ENCODE data around the gene CARMIL1. TPM values are rescaled to one million over a fixed set of nuclear protein-coding genes. Genes with fewer than 3 reads are reported as not detected.

Gene CARMIL1
- total and polyA plus RNA-seq, 10 of the 15 experiments (the other 5 are each of a cell fraction or from before 2014, with no cell fraction given), result 6.4 to 18.1 (median 10.3) TPM

GRCh38 chr6:25341923-25342619 lies 62.9 kb downstream of the CARMIL1 start:
- DNase-seq (ENCODE audit: low read depth, low spot score) (no peak), FAIRE-seq (no peak), ATAC-seq (no peak)
- Histone ChIP-seq H3K4me2 (ENCODE audit: control insufficient read depth, insufficient read depth) (no peak overlapping the region), H3K4me3 (no peak overlapping the region), H3K79me2 (ENCODE audit: control insufficient read depth, insufficient read depth, low read length) (no peaks in the 10 kb centered on the region; the same call in 1 of the 2 replicates), H2AFZ (ENCODE audit: control insufficient read depth, low read depth, low read length) (no peak overlapping the region), H4K20me1 (ENCODE audit: control insufficient read depth, insufficient read depth) (no peaks in the 10 kb centered on the region), H3K27me3 (replicated peaks in 1 of 2; ENCODE audit: control insufficient read depth in 2 of 2, insufficient read depth in 2 of 2, low read length in 1 of 2) (0 out of 4 replicates have a peak, but pooled peaks cover 0 to 2% of the 10 kb centered on the region in 2 experiments), H3K36me3 (ENCODE audit: control insufficient read depth in 2 of 2, insufficient read depth in 2 of 2, low read length in 1 of 2) (no peaks in the 10 kb centered on the region), H3K4me1 (ENCODE audit: control insufficient read depth, insufficient read depth, low read length) (peaks cover 9% of the 10 kb centered on the region), H3K9me3 (replicated peaks; ENCODE audit: control insufficient read depth, insufficient read depth, low read length) (no peaks in the 10 kb centered on the region), H3K27ac (ENCODE audit: control insufficient read depth, insufficient read depth) (no peak overlapping the region), H3K9ac (ENCODE audit: control insufficient read depth, insufficient read depth, low read length) (no peak overlapping the region)
- intact Hi-C loops (cut with micrococcal nuclease; ENCODE audit: unreplicated experiment), result no loop called here
- TF ChIP-seq SRF (IDR thresholded peaks at IDR 0.05; ENCODE audit: low read depth in 2 of 2, low read length in 2 of 2), result no peak
- ChIA-PET CTCF (interaction anchor here (0.8 to 3.2 kb wide), 9 partner anchors 10 to 215 kb away, joined by 3 to 12 read pairs (median 3); no protein-coding TSS in a partner anchor), SMC1A (ENCODE audit: uncharacterized antibody, unreplicated experiment) (interaction anchor here (0.7 to 3.1 kb wide), 10 partner anchors 13 to 214 kb away, joined by 3 to 17 read pairs (median 4); no protein-coding TSS in a partner anchor), POLR2A (interaction anchor here (0.7 kb wide), 1 partner anchor 17 kb away, joined by 3 read pairs; no protein-coding TSS in a partner anchor), RAD21 (ENCODE audit: unreplicated experiment) (interaction anchor here (0.6 to 2.8 kb wide), 6 partner anchors 25 to 148 kb away, joined by 3 to 15 read pairs (median 8); partner anchors contain the start of gene CARMIL1)
- no TSS peak for BruUV-seq (replicated peaks)
- 53% methylated on average over 4 of the region's 4 CpGs for WGBS (ENCODE audit: insufficient coverage, insufficient replicate concordance, low lambda C conversion rate, missing lambda C conversion rate)
- in situ Hi-C loops (cut with MboI), result no loop called here

DNA sequence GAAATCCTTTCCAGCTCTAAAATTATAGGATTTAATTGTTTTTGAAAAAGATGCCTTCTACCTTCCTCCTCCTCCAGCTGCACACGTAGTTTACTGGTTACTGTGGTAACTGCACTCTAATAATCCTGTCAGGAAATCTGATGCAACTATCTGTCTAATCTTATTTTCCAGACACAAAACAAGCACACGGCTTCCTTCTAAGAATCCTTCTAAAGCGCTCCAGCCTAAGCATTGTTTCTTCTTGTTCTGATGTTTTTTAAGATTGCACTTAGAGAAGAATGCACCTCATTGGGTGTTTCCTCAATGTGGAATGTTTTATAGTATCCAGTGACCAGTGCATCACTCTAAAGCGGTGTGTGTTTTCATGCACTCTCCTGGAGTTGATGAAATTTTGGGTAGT lies 63.6 kb downstream of the CARMIL1 start:
- FAIRE-seq (no peak), ATAC-seq (no peak), DNase-seq (ENCODE audit: low read depth, low spot score) (no peak)
- H3K4me3 ChIP-seq, result no peak overlapping the region
- no peaks in the 10 kb centered on the region for H4K20me1 ChIP-seq (ENCODE audit: control insufficient read depth, insufficient read depth)
- RAD21 ChIA-PET (ENCODE audit: unreplicated experiment), result interaction anchor here (2.8 kb wide), 1 partner anchor 147 kb away, joined by 11 read pairs; no protein-coding TSS in a partner anchor
- H3K9me3 ChIP-seq (replicated peaks; ENCODE audit: control insufficient read depth, insufficient read depth, low read length), result no peaks in the 10 kb centered on the region
- no peak overlapping the region for H3K9ac ChIP-seq (ENCODE audit: control insufficient read depth, insufficient read depth, low read length)
- no peaks in the 10 kb centered on the region; the same call in 1 of the 2 replicates for H3K79me2 ChIP-seq (ENCODE audit: control insufficient read depth, insufficient read depth, low read length)
- no peak overlapping the region for H3K27ac ChIP-seq (ENCODE audit: control insufficient read depth, insufficient read depth)
- no peak for TF ChIP-seq LARP7 (IDR thresholded peaks at IDR 0.05)
- POLR2A ChIA-PET, result interaction anchor here (0.6 kb wide), 2 partner anchors 149 to 192 kb away, joined by 3 to 4 read pairs; no protein-coding TSS in a partner anchor
- WGBS (ENCODE audit: insufficient coverage, insufficient replicate concordance, low lambda C conversion rate, missing lambda C conversion rate), result 16% methylated on average over 4 of the region's 4 CpGs
- H2AFZ ChIP-seq (ENCODE audit: control insufficient read depth, low read depth, low read length), result no peak overlapping the region
- intact Hi-C loops (cut with micrococcal nuclease; ENCODE audit: unreplicated experiment) (no loop called here), in situ Hi-C loops (cut with MboI) (no loop called here)
- H3K36me3 ChIP-seq (ENCODE audit: control insufficient read depth in 2 of 2, insufficient read depth in 2 of 2, low read length in 1 of 2), result no peaks in the 10 kb centered on the region
- peaks cover 9% of the 10 kb centered on the region for H3K4me1 ChIP-seq (ENCODE audit: control insufficient read depth, insufficient read depth, low read length)
- SMC1A ChIA-PET (ENCODE audit: uncharacterized antibody, unreplicated experiment), result interaction anchor here (0.7 to 3.1 kb wide), 9 partner anchors 15 to 214 kb away, joined by 3 to 17 read pairs (median 3); no protein-coding TSS in a partner anchor
- no TSS peak for BruUV-seq (replicated peaks)
- H3K27me3 ChIP-seq (replicated peaks in 1 of 2; ENCODE audit: control insufficient read depth in 2 of 2, insufficient read depth in 2 of 2, low read length in 1 of 2), result 0 out of 4 replicates have a peak, but pooled peaks cover 0 to 2% of the 10 kb centered on the region in 2 experiments
- CTCF ChIA-PET, result interaction anchor here (1.1 to 3.2 kb wide), 5 partner anchors 10 to 147 kb away, joined by 3 to 12 read pairs (median 5); no protein-coding TSS in a partner anchor
- H3K4me2 ChIP-seq (ENCODE audit: control insufficient read depth, insufficient read depth), result no peak overlapping the region
